GM19468 (cell line): ENCODE measurements around the gene ACAP2.
"Not testable (repeated sequence)": the region's sequence is repeated elsewhere in the genome, so short reads cannot be mapped to it uniquely, and the experiment has no call there.

ENCODE experiments used
- ATAC-seq: cut with Tn5 transposase; IDR thresholded peaks from one replicate; pipeline ENCODE4 v1.9.1; 2021; ENCODE audit warnings: mild to moderate bottlenecking, moderate library complexity, moderate number of reproducible peaks; ENCODE audit not compliant: unreplicated experiment; ENCODE audit errors: extremely low read depth

ACAP2 gene

DNA sequence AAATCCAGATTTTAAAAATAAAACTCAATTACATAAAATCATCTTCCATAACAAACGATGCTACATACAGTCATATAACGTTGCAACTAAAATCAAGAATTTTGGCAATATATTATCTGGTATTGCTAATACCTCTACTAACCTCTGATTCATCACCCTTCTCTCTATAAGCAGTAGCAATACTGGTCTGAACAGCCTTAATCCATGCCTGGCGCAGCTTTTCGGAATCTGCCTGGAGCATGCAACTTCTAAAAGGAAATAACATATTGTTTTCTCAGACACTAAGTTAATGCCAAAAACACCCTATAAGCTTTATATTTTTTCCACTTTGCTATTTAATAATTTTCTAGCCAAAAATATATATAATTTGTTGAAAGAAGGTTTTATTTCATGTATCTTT, 136.5 kb downstream of the ACAP2 start:
- no peak for ATAC-seq

GRCh38 chr3:195302431-195302830, 140.4 kb downstream of the ACAP2 start:
- ATAC-seq: no peak

GRCh38 chr3:195297446-195297845, 145.4 kb downstream of the ACAP2 start:
- ATAC-seq: no peak

GRCh38 chr3:195296662-195297061, 146.2 kb downstream of the ACAP2 start:
- no peak for ATAC-seq

DNA sequence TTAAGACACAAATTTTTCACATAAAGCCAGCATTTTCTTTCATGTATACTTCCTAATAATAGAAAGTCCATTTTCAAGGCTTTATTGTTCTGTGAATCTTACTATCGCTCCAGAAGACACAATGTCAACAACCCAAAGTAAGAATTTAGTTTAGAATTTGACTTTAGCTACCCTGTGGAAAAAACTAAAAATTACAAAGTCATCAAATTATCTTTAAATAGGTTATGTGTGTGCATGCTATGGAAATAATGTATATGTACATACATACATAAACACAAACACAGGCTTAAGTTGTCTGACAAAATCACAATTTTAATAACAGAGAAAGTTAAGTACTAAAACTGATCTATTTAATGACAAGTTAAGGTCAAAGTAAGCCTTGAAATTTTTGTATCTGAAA, 151.7 kb downstream of the ACAP2 start:
- no peak for ATAC-seq

GRCh38 chr3:195290643-195291042, 152.2 kb downstream of the ACAP2 start:
- not testable (repeated sequence) for ATAC-seq

DNA sequence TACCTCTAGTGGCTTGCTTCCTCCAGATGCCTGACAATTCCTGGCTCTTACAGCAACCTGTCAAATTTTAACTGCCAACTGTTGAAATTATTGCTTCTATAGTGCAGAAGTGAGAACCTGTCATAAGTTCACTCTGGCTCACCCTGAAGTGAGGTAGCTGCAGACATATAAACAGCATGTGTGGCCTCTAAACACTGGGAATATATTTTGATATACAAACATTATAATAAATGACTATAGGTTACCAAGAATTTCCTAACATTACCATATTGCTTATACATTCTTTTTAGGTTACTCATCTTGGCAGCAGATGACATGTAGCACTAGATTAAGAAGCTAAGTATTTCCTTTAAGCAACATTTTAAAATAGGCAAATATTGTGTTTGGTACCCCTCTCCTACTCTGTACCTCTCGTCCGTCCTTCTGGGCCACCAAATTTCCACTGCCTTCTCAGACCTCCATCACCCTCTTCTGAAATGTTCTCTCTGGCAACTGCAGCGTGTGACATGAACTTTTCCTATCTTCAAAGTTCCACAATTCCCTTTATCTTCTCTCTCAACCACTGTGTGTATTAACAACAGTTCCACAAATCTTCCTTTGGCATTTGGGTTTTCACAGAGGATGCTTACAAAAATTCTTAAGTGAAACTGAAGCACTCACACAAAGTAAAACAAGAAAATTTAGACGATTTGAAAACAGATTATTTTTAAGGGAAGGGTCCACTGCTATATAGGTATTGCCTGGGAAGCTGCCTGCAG, 156.5 kb downstream of the ACAP2 start:
- ATAC-seq: no peak

- ATAC-seq: no peak
Observed at GRCh38 chr3:195285372-195285771, 157.4 kb downstream of the ACAP2 start.

- no peak for ATAC-seq
Observed at GRCh38 chr3:195284842-195285241, 158.0 kb downstream of the ACAP2 start.

DNA sequence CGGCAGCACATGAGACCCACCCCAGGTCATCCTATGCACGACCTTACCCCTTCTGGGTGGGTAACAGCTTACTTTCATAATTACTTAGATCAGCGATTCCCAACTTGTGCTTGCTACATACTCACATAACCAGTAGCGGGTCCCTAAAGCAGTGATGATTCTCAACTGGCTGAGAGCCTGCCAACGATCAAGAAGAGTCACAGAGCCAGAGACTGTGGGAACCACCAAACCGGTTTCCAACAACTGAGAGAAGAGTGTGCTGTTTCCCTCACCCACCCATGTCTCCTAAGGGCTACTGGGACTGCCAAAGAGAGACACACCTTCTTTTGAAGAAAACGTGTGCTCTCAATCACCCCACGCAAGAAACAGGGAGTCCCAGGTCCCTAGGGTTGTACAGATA, 159.9 kb downstream of the ACAP2 start:
- no peak for ATAC-seq

DNA sequence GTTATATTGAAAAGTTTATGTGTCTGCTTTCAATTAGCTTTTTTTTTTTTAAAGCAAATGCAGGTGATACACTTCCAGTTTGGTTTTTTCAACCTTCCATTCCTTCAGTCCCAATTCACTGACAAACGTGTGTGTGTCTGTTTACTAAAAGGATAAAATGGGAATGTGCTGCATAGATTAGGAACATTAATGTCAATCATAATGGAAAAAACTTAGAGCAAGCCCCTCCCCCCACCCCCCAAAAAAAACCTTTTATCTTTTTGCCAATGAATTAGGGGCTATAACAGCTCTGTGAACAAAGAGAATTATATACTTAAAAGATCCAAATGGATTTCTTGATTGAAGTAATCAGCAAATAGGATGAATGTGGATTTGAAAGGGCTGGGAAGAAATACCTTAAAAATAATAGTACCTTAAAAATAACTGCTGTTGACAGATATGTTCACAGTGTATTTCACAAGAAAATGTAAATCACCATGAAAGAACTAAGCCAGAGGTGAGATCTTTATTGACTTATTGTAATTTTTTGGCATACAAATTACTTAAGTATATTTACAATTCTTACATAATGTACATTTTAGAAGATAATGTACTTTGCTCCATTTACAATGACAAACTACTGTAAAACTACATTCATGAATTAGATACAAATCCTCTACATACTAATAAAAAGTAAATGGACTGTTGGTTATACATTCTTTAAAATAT, 168.4 kb downstream of the ACAP2 start:
- ATAC-seq: no peak

- peak; percentile 28 for ATAC-seq
Observed at GRCh38 chr3:195271410-195272243, 171.2 kb downstream of the ACAP2 start.

DNA sequence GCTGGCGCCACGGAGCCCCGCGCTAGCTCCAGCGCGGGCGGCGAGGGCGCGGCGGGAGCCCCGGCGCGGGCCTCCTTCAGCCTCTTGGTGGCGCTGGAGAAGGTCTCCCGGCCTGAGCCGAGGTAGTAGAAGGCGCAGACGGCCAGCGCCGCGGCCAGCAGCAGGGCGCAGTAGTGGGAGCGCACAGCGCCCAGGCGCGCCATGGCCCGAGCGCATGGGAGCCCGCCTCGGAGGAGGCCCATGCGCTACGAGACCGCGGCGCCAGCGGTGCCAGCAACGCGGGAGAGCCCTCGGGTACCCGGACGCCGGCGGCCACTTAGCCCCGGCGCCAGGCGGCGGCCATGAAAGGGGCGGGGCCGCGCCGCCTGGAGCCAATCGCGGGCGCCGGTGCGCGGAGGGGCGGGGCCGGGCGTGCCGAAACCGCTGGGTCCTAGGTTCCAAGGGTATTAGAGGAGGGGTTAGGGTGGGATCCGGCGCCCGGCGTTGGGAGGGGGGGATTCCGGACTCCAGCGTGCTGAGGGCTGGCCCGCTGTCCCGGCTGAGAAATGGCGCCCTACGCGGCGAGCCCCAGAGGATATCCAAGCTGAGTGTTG, 171.9 kb downstream of the ACAP2 start, which contains the start of gene XXYLT1:
Gene XXYLT1, minus strand, starts transcription at position 343 of the 593 bp plus-strand sequence. Its CDS starts 101 bp downstream, at position 242.
- ATAC-seq: peak; percentile 51

GRCh38 chr3:195270079-195270816, 172.6 kb downstream of the ACAP2 start:
- ATAC-seq: no peak

GRCh38 chr3:195269375-195270078, 173.3 kb downstream of the ACAP2 start:
- no peak for ATAC-seq

DNA sequence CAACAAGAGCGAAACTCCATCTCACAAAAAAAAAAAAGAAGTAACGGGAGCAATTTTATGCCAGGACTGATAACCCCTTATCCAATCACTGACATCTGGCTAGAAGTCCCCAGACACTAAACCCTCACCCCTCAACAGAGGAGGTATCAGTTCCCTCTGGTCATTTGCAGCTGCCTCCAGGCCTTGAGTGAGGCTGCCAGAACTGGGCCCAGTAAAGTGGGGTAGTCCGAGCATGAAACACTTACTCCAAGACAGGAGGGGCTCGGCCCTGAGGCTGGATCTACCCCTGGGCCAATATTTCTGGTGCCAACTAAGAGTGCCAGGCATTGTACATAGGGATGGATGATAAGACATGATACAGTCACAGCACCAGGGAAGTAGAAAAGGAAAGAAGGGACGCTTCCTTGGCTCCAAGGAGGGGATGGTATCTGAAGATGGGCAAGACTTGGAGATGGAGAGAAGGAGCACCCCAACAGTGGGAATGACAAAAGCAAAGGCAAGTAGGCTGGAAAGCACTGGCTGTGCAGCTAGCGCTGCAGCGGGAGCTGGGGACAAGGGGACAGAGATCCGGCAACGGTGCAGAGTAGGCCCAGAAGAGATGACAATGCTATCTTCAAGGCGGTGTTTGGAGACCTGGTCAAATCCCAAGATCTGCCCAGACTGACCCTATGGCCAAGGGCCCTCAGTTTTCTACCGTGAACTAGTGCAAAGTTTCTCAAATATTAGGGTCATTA, 174.1 kb downstream of the ACAP2 start:
- no peak for ATAC-seq

- no peak for ATAC-seq
Observed at GRCh38 chr3:195267096-195267495, 175.7 kb downstream of the ACAP2 start.

DNA sequence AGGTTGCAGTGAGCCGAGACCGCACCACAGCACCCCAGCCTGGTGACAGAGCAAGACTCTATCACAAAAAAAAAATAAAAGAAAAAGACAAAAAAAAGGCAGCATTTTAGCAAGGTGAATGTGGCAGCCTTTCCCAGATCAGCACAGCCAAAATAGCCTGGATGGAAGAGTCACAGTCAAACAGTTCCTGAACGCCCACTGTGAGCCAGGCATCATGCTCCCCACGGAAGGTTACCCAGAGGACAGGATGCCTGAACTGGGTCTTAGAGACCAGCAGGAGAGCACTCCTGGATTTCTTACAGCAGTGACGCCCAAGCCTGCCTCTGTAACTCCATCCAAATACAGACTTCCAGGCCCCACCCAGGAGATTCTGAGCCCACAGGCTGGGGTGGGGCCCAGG, 176.4 kb downstream of the ACAP2 start:
- ATAC-seq: no peak
